HG02623 (cell line): ENCODE data around the gene DCTN4.
A peak's percentile ranks its signal among the peaks of the same experiment; 100 is the strongest.
"Not testable (repeated sequence)": the region's sequence is repeated elsewhere in the genome, so short reads cannot be mapped to it uniquely, and the experiment has no call there.

Source experiments
- ATAC-seq: cut with Tn5 transposase; IDR thresholded peaks from one replicate; pipeline ENCODE4 v1.9.1; 2021; ENCODE audit warnings: moderate library complexity; ENCODE audit not compliant: unreplicated experiment

Gene DCTN4

DNA sequence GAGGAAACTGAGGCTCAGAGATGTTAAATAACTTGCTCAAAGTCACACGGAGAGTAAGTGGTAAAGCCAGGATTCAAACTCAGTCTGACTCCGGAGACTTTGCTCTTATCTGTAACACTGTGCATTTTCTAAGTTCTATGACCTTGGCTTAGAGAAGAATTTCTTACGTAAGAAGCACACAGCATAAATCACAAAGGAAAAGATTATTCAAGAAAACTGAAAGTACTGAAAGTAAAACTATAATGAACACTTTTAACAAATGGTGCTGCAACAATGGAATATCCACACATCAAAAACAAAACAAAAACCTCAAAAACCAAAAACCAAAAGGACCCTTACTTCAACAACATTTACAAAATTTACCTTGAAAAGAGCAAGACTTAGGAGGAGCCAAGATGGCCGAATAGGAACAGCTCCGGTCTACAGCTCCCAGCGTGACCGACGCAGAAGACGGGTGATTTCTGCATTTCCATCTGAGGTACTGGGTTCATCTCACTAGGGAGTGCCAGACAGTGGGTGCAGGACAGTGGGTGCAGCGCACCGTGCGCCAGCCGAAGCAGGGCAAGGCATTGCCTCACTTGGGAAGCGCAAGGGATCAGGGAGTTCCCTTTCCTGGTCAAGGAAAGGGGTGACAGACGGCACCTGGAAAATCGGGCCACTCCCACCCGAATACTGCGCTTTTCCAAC is 16.2 kb downstream of the DCTN4 start:
- ATAC-seq = not testable (repeated sequence)

DNA sequence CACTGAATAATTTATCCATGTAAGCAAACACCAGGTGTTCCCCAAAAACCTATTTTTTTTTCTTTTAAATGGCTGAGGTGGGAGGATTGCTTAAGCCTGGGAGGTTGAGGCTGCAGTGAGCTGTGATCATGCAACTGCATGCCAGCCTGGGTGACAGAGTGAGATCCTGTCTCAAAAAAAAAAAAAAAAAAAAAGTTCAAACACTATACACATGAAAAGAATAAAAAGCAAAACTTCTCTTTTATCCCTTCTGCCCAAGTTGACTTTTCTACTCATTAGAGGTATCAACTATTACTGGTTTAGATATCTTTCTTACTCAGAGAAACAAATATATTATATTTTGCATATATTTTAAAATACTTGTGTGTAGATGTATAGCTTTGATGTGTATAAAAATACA is 17.8 kb downstream of the DCTN4 start:
- no peak for ATAC-seq

DNA sequence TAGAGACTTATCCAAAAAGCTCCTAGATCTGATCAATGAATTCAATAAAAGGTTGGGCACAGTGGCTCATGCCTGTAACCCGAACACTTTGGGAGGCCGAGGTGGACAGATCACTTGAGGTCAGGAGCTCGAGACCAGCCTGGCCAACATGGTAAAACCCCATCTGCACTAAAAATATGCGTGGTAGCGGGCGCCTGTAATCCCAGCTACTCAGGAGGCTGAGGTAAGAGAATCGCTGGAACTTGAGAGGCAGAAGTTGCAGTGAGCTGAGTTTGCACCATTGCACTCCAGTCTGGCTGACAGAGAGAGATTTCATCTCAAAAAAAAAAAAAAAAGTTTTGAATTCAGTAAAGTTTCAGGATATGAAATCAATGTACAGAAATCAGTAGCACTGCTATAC is 20.0 kb downstream of the DCTN4 start:
- no peak for ATAC-seq

DNA sequence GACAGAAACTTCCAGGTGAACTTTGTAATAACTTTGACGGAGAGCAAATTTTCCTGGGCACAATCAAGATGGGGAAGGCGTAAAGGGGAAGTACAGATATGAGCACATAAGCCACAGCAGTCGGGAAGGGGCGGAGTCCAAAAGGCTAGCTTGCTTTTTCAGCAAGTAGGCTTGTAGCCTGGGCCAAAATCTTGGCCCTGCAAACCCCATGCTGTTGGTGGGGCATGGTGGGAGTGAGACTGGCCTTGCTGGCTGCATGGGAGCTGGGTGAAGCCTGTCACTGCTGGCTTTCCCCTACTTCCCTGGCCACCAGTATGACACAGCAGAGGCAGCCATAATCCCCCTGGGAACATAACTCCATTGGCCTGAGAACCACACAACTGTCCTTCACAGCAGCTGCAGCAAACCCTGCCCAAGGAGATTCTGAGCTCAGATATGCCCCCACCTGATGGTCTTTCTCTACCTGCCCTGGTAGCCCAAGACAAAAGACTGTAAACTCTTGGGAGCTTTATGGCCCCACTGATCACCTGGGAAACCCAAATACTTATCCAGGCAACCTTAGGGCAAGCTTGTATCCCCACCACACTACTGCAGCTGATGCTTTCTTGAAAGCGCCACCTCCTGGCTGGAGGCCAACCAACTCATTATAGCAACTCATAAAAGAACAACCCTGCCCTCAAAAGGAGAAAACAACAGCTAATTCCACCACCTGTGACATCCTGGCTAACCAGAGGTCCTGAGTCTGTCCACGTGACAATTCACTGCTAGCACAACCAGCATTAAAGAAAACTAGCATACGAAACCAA is 24.0 kb downstream of the DCTN4 start:
- no peak for ATAC-seq

DNA sequence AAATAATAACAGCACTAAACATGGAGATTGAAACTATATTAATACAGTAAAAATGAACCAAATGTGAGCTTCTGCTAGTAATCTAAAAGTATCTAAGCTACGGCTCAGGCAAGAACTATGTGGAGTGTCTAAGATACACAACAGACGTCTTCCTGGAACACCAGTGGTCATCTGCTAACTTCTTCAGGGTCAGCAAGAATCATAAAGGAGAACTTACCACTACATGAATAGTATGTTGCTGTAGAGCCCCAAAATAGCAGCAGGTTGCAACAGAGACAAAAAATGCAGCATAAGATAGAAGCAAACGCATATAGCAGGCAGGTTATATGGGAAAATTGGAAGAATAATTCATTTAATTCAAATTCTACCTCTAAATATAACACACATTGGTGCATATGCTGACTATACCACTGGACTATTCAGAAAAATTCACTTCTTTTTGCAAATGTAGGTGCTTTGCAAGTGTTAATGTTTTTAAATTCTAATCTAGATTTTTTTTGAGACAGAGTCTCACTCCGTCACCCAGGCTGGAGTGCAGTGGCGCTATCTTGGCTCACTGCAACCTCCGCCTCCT is 27.1 kb downstream of the DCTN4 start:
- no peak for ATAC-seq

DNA sequence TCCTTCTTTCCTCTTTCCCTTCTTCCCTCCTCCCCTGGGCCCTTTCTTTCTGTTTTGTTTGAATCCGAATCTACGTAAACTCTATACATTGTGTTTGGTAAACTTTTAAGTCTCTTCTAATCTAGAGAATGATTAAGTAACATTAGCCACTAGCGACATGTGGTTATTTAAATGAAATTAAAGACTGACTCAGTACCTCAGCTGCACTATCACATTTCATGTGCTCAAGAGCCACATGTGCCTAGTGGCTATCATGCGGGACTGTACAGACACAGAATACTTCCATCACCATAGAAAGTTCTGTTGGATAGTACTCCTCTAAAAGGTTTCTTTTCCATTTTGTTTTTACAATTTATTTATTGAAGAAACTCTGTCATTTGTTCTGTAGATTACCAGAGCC is 29.0 kb downstream of the DCTN4 start:
- no peak for ATAC-seq

DNA sequence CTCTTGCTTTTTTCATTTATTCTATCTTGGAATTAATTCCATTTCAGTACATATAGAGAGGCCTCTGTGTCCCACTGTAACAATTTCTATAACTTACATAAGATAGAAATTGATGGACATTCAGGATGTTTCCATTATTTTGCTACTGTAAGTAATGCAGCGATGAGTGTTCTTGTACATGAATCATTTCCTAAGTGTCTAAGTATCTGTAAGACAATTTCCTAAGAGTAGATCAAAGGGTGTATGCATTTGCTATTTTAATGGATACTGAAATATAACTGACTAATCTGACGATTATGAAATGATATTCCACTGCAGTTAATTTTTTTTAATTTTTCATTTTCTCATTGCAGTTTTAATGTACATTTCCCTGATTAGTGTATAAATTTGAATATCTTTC is 35.0 kb downstream of the DCTN4 start:
- ATAC-seq = no peak

DNA sequence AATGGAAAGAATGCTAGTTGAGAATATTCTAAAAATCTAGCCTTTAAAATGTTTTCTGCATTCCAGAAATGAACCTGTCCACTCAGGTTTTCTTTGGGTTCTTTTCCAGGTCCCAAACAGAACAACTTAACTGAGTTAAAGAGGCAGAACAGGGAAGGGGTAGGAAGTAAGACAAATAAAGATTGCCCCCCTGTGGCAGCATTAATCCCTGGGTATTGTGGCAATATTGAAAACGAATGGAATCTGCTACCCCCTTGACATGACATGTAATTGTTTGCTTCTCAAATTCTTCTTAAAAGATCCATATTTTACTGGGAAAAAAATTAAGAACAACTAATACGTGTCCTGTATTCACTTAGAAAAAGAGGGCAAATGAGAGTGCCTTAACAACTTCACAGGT is 48.7 kb downstream of the DCTN4 start:
- ATAC-seq = no peak

DNA sequence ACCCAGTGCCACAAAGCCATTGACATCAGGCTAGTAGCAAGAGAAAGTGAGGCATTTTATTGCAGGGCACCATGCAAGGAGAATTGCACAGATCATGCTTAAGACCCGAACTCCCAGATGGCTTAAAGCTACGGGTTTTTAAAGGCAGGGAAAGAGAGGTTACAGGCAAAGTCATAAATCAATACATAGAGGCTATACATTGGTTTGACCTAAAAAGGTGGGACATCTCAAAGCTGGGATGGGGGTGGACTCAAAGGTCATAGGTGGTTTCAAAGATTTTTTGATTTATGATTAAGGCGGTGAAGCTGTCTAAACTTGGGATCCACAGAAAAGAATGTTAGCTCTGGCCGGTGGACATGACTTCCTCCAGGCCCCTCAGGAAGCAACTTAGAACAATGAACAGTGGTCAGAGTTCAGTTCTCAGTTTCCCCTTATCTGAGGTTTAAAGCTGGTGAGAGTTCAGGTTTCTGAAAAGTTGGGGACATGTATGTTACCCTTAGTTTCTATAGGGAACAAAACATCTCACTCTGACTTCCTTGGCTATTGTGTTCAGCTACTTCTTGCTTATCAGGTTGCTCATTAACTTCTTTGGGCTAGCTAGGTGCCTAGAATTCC is 51.9 kb downstream of the DCTN4 start:
- no peak for ATAC-seq

DNA sequence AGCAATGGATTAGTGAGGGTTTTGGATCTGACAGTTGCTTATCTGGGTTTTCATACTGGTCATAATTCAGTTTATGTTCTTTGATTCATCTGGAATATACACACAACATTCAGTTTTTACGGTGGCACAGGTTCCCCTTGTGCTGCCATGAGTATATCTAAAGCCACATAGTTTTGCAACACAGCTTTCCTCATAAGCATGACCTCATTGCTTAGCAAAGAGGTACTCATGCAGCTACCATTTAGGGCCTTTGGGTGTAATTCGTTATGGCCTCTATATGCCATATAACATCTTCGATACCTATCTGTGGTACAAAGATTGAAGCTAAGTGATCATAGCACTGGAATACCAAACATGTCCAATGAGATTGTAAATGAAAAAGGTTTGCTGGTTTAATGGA is 55.1 kb downstream of the DCTN4 start:
- no peak for ATAC-seq

DNA sequence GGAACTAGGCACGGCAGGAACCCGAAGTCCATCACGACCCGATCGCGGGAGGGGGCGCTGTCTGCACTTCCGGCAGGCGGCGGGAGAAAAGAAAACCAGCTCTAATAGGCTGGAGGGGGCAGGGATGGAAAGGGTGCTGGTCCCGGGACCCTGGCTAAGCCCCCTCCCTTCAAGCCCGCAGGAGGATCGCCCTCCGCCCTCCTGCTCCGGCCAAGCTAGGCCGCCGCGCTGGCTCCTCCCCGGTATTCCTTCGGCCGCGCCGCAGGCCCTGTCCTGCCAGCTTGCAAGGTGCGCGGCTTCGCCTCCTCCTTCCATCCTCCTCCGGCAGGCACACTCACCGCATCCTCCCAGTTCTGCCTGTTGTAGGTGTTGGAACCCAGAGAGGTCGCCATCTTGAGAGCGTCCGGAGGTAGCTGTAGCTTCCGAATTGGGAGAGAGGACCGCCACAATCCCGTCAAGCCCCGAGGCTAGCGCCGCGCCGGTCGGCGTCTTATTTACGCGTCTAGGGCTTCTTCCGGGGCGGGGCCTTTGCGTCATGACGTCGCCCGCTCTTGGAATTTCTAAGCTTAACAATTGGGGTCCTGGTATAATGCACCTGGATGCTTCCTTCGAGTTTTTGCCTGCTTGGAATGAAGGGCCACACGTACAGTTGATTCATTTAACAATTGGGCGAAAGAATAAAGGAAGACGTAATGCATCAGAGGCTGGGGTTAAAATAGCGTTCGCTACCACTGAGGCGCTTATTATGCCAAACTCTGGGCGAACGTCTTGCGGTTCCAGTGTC is 58.0 kb downstream of the DCTN4 start, which contains the start of gene RBM22:
TSS of gene RBM22 (minus strand) at position 469 of the 784 bp plus-strand sequence. CDS start at position 392, 77 bp downstream.
- ATAC-seq = peak; percentile 94

DNA sequence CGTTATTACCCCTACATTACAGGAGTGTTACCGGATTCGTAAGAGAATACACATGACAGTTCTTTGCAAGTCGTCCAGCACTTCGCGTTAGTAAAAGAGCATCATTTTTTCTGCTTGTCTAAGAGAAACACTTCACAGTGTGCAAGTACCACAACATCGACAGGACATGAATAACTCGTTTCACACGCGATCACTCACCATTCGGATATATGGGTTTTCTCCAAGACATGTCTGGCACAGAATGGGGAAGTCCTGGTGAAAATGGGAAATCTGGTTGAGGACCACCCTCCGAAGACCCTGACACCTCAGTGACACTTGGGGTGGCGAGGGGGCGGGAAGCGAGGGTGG is 58.6 kb downstream of the DCTN4 start:
- no peak for ATAC-seq

DNA sequence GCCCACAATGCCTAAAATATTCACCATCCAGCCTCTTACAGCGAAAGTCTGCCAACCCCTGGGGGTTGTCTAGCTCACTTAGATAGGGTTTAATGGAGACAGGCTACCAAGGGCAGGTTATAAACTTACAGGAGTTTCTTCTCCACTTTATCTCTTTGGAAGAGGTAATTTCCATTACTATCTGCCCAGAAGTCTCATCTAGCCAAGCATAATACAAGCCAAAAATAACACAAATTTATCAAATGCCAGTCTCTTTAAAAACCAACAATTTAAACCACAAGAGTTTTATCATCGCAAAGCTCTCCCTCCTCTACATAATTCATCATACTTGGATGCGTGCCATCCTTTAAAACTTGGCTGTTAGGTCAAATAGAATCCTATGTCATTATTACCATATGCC is 64.2 kb downstream of the DCTN4 start:
- no peak for ATAC-seq

DNA sequence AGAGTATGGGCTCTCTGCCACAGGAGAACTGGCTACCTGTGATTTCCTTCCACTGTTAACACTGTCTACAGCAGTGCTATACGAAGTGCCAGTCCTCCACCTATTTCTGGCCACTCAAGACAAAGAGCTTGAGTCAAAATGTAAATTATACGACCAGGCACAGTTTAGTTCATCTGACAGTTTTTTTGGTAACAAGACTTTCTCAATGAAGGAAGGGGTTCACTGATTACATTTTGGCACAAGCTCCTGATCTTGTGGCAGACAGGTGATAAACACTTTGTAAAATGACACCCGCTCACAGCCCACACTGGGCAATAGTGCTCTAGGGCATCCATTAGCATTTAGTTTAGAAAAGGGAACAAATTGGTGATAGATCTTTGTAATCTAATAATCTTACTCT is 66.5 kb downstream of the DCTN4 start:
- ATAC-seq = no peak

DNA sequence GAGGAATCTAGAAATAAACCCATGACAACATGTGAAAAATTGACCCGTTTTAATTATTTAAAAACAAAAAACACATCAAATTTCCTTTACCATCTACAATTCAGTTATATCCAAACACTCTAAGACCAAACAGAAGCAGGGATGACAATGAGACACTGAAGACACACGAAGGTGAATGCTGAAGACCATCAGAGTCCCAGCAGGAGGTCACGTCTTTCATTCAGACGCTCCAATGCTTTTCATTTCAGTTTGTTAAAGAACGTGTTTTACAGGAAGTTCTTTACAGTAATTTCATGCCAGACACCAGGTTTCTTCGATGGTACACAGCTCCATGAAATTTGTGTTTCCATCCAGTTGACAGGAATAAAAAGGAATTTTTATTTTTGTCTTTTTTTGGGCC is 68.1 kb downstream of the DCTN4 start:
- ATAC-seq = no peak

DNA sequence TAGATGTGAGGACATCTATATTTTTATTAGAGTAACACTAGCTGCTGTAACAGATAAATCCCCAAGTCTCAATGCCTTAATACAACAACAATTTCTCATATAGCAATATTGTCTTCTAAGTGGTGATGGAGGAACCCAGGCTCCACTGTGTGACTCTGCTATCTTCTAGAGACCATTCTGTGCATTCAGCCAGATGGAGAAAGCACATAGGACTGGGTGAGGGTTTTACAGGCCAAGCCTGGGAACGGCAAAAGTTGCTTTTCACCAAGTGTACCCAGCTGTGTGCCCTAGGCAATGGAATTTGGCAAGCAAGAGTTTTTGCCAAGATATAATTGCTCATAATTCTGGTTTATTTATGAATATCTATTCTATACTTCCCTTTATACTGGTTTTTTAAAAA is 69.7 kb downstream of the DCTN4 start:
- no peak for ATAC-seq

DNA sequence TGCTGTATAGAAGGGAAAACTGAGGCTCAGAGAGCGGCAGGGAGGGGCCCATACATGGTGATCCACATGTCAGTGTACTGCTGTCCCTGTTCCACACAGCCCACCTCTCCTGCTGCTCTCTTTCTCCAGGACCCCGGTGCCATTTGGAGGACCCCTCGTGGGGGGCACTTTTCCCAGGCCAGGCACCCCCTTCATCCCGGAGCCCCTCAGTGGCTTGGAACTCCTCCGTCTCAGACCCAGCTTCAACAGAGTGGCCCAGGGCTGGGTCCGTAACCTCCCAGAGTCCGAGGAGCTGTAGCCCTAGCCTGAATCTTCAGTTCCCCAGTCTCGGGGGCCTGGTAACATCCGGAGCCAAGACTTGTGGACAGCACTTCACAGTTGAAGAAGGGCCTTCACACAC is 82.2 kb downstream of the DCTN4 start:
- ATAC-seq = no peak

DNA sequence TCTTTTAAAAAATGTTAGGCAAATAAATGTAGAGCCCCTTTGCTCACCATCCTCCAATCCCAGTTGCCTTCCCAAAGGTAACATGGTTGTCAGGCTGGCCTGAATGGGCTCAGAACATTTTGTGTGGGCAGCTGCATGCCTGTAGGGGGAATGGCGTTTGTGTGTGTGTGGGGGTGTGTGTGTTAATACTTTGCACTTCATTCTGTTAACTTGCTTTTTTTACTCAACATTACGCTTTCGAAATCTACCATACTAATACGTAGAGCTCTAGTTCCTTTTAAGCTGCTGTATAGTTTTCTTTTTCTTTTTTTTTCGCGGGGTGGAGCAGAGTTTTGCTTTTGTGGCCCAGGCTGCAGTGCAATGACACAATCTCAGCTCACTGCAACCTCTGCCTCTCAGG is 83.7 kb downstream of the DCTN4 start:
- ATAC-seq = no peak

DNA sequence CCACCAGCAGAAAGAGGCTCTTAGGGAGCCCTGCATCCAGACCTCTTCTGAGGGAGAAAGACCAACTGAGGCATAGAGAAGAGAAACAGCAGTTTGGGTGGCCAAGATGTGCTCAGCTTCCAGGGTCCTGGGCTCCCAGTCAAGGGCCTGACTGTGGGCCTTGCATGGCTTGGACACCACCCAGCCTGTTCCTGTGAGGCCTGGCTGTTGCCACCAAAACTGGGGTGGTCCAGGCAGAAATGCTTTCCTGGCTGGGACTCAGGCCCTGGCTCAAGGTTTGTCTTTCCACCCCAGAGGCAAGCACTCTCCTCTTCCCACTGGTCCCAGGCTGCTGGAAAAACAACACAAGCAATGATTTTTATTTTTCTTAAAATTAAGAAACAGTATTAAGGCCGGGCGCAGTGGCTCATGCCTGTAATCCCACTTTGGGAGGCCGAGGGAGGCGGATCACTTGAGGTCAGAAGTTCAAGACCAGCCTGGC is 84.4 kb downstream of the DCTN4 start:
- no peak for ATAC-seq

DNA sequence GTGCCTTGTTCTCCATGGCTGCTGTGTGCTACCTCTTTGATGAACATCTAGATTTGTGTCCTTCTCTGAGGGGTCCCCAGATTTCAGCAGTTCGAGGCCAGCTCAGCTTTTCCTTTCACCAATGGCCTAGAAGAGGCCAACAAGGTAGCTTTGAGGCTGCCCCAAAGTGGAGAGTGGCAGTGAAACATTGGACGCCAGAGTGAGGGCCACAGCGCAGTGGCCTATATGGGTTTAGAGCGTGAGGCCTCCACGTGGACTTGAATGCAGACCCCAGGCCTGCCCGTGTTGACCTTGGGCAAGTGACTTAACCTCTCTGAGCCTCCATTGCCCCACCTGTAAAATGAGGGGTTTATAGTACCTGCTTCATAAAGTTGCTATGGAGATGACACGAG is 85.9 kb downstream of the DCTN4 start:
- no peak for ATAC-seq
